Neural cell (in vitro differentiated cells): ENCODE data around the gene DIP2C. TPM values are rescaled to one million over a fixed set of nuclear protein-coding genes. Genes with fewer than 3 reads are reported as not detected.

Experiments used
- H2AFZ ChIP-seq: fragments of 200-600, 300-800 bp; sonication (generic), shearing (Covaris generic); 2 replicates; pipeline ENCODE4 v1.6.0; 2014; ENCODE audit warnings: low read depth, mild to moderate bottlenecking, antibody characterized with exemption, low read length, moderate library complexity
- H3F3A ChIP-seq: fragments of 200-600 bp; shearing (Covaris generic); 2 replicates; pipeline ENCODE4 v1.6.1; 2016; ENCODE audit warnings: mild to moderate bottlenecking, moderate library complexity, mixed read lengths, antibody characterized with exemption, low read length; ENCODE audit not compliant: insufficient read depth, poor library complexity, severe bottlenecking
- H3K27ac ChIP-seq: fragments of 200-600, 300-800 bp; sonication (generic), shearing (Covaris generic); 2 replicates; pipeline ENCODE4 v1.5.1; 2014; ENCODE audit warnings: mild to moderate bottlenecking, low read length, moderate library complexity
- H3K27me3 ChIP-seq: fragments of 300-800, 200-600 bp; sonication (generic), shearing (Covaris generic); 2 replicates; pipeline ENCODE4 v1.6.0; 2014; ENCODE audit warnings: mild to moderate bottlenecking, low read depth, low read length, moderate library complexity; ENCODE audit not compliant: insufficient read depth
- H3K36me3 ChIP-seq: fragments of 300-800, 200-600 bp; sonication (generic), shearing (Covaris generic); 2 replicates; pipeline ENCODE4 v1.5.1; 2014; ENCODE audit warnings: mild to moderate bottlenecking, antibody characterized with exemption, low read length, moderate library complexity; ENCODE audit not compliant: insufficient read depth
- H3K4me2 ChIP-seq: fragments of 300-800, 200-600 bp; sonication (generic), shearing (Covaris generic); 2 replicates; pipeline ENCODE4 v1.6.0; 2014; ENCODE audit warnings: mild to moderate bottlenecking, low read length
- H3K4me3 ChIP-seq: fragments of 300-800, 200-600 bp; sonication (generic), shearing (Covaris generic); 2 replicates; pipeline ENCODE4 v1.5.1; 2014; ENCODE audit warnings: mild to moderate bottlenecking, low read length, moderate library complexity
- H3K79me2 ChIP-seq: fragments of 200-600 bp; shearing (Covaris generic); replicated peaks from 2 replicates; pipeline ENCODE4 v1.6.0; 2014; ENCODE audit warnings: mild to moderate bottlenecking, low read length, moderate library complexity; ENCODE audit not compliant: insufficient read depth
- H3K9ac ChIP-seq: fragments of 300-800, 200-600 bp; sonication (generic), shearing (Covaris generic); 2 replicates; pipeline ENCODE4 v1.6.1; 2016; ENCODE audit warnings: mild to moderate bottlenecking, low read length, mixed read lengths
- H3K9me2 ChIP-seq: fragments of 200-600 bp; shearing (Covaris generic); 2 replicates; pipeline ENCODE4 v1.6.1; 2016; ENCODE audit warnings: mild to moderate bottlenecking, low read length, mixed read lengths; ENCODE audit not compliant: insufficient read depth
- H3K9me3 ChIP-seq: fragments of 200-600, 300-800 bp; sonication (generic), shearing (Covaris generic); 2 replicates; pipeline ENCODE4 v1.6.1; 2016; ENCODE audit warnings: mild to moderate bottlenecking, mixed run types, low read length, moderate library complexity, mixed read lengths
- H4K20me1 ChIP-seq: fragments of 200-600 bp; shearing (Covaris generic); 2 replicates; pipeline ENCODE4 v1.6.1; 2016; ENCODE audit warnings: mild to moderate bottlenecking, mixed run types; ENCODE audit not compliant: insufficient read depth
- CTCF ChIP-seq: fragments of 450-650 bp; IDR thresholded peaks from 2 replicates; pipeline ENCODE4 v1.5.1; 2014; ENCODE audit warnings: antibody characterized with exemption, mild to moderate bottlenecking, moderate library complexity; ENCODE audit not compliant: poor library complexity, severe bottlenecking
- EP300 ChIP-seq: fragments of 450-650 bp; conservative IDR thresholded peaks from 2 replicates; pipeline ENCODE4 v1.6.1; 2014; ENCODE audit warnings: antibody characterized with exemption, mild to moderate bottlenecking, moderate library complexity; ENCODE audit not compliant: poor library complexity, severe bottlenecking
- EZH2 ChIP-seq: fragments of 200-600, 300-800 bp; shearing (Covaris generic), sonication (generic); IDR thresholded peaks from 2 replicates; pipeline ENCODE4 v1.6.1; 2014; ENCODE audit warnings: antibody characterized with exemption, low read length, borderline replicate concordance, mild to moderate bottlenecking; ENCODE audit not compliant: insufficient read depth, poor library complexity, severe bottlenecking
- MXI1 ChIP-seq: fragments of 450-650 bp; conservative IDR thresholded peaks from 2 replicates; pipeline ENCODE4 v1.6.1; 2014; ENCODE audit warnings: antibody characterized with exemption, mild to moderate bottlenecking; ENCODE audit not compliant: poor library complexity, severe bottlenecking
- POLR2AphosphoS5 ChIP-seq: IDR thresholded peaks from 2 replicates; pipeline ENCODE4 v1.6.1; 2012
- RAD21 ChIP-seq: fragments of 450-650 bp; conservative IDR thresholded peaks from 2 replicates; pipeline ENCODE4 v1.6.1; 2014; ENCODE audit warnings: antibody characterized with exemption, mild to moderate bottlenecking, moderate library complexity
- REST ChIP-seq: IDR thresholded peaks from 2 replicates; pipeline ENCODE4 v1.6.1; 2012; ENCODE audit warnings: borderline replicate concordance
- SMC3 ChIP-seq: fragments of 450-650 bp; conservative IDR thresholded peaks from 2 replicates; pipeline ENCODE4 v1.6.1; 2014; ENCODE audit warnings: antibody characterized with exemption, mild to moderate bottlenecking, moderate library complexity; ENCODE audit not compliant: poor library complexity
- TAF1 ChIP-seq: IDR thresholded peaks from 2 replicates; pipeline ENCODE4 v1.6.1; 2012; ENCODE audit warnings: low read depth
- polyA plus RNA-seq: library from polyadenylated mRNA; depleted of rRNA; stranded (reverse); fragments of >200 nt; gene quantifications from 2 replicates; pipeline ENCODE4 v1.2.3, GENCODE V29; 2014

The DIP2C gene
- polyA plus RNA-seq, 1 donor from 2014 or later = 24.1 TPM

- Histone ChIP-seq H3F3A (no peaks in the 10 kb centered on the region), H3K27ac (no peak overlapping the region), H3K4me2 (no peak overlapping the region), H3K4me3 (no peak overlapping the region), H3K27me3 (no peaks in the 10 kb centered on the region), H3K9me3 (no peaks in the 10 kb centered on the region), H4K20me1 (peaks cover 19% of the 10 kb centered on the region), H3K36me3 (no peaks in the 10 kb centered on the region), H2AFZ (no peak overlapping the region), H3K9ac (no peak overlapping the region), H3K9me2 (no peaks in the 10 kb centered on the region), H3K79me2 (peaks cover 71% of the 10 kb centered on the region)
- no peak for TF ChIP-seq MXI1
Measured at GRCh38 chr10:668786-669485, 20.5 kb downstream of the DIP2C start.

- Histone ChIP-seq H3K27me3 (no peaks in the 10 kb centered on the region), H3K36me3 (no peaks in the 10 kb centered on the region), H3K9ac (no peak overlapping the region), H3K4me3 (no peak overlapping the region), H3K4me2 (no peak overlapping the region), H3F3A (no peaks in the 10 kb centered on the region), H4K20me1 (peaks cover 19% of the 10 kb centered on the region), H3K27ac (no peak overlapping the region), H3K79me2 (peaks cover 70% of the 10 kb centered on the region), H2AFZ (no peak overlapping the region), H3K9me2 (no peaks in the 10 kb centered on the region), H3K9me3 (no peaks in the 10 kb centered on the region)
- TF ChIP-seq TAF1 (no peak), SMC3 (no peak), REST (no peak), RAD21 (no peak), POLR2AphosphoS5 (no peak), EP300 (no peak), CTCF (no peak), EZH2 (no peak), MXI1 (no peak)
Measured at GRCh38 chr10:667602-668143, 21.8 kb downstream of the DIP2C start.
